WTC11 (cell line): Measurements from ENCODE around the gene PLD1. TPM values are rescaled to one million over a fixed set of nuclear protein-coding genes. Genes with fewer than 3 reads are reported as not detected.

Experiments used
- ATAC-seq: fragments of 200-7000 bp; cut with Tn5 transposase; 2 replicates; pipeline ENCODE4 v1.10.0; 2021; ENCODE audit warnings: mild to moderate bottlenecking, moderate library complexity
- CTCF ChIA-PET: fragments of 300-600 bp; sonication (Branson Sonifier 250); formaldehyde crosslinking; loops from one replicate; lab custom pipeline; 2021; ENCODE audit warnings: antibody characterized with exemption; lab: Charles Lee
- POLR2A ChIA-PET: fragments of 350-600 bp; sonication (Branson Sonifier 250); formaldehyde crosslinking; loops from one replicate; lab custom pipeline; 2021; ENCODE audit warnings: antibody characterized with exemption; lab: Charles Lee
- DNase-seq: peaks from one replicate; pipeline ENCODE4 v3.0.0; 2021; ENCODE audit warnings: low spot score
- H3K27ac Mint-ChIP-seq: 2 replicates; pipeline ENCODE4 v1.8.0; 2021; ENCODE audit warnings: mixed read lengths
- H3K27me3 Mint-ChIP-seq: 2 replicates; pipeline ENCODE4 v1.8.0; 2021; ENCODE audit warnings: low read depth, mild to moderate bottlenecking, moderate library complexity, mixed read lengths
- H3K36me3 Mint-ChIP-seq: 2 replicates; pipeline ENCODE4 v1.8.0; 2021; ENCODE audit warnings: mixed read lengths
- H3K4me1 Mint-ChIP-seq: 2 replicates; pipeline ENCODE4 v1.8.0; 2022; ENCODE audit warnings: mixed read lengths
- H3K4me3 Mint-ChIP-seq: 2 replicates; pipeline ENCODE4 v1.8.0; 2021; ENCODE audit warnings: mild to moderate bottlenecking, moderate library complexity, mixed read lengths
- H3K9me3 Mint-ChIP-seq: 2 replicates; pipeline ENCODE4 v1.8.0; 2021; ENCODE audit warnings: mixed read lengths
- AR ChIP-seq: fragments of 250-450 bp; sonication (Bioruptor Pico); IDR thresholded peaks from 2 replicates; pipeline ENCODE4 v1.9.0; 2021; ENCODE audit warnings: mild to moderate bottlenecking
- ATF2 ChIP-seq: sonication (generic); formaldehyde crosslinking; IDR thresholded peaks from 2 replicates; pipeline ENCODE4 v1.8.1; 2022; ENCODE audit warnings: low read depth, missing genetic modification reagents, borderline replicate concordance
- ERG ChIP-seq: fragments of 250-450 bp; sonication (Bioruptor Pico); IDR thresholded peaks from 2 replicates; pipeline ENCODE4 v1.8.0; 2021; ENCODE audit warnings: mild to moderate bottlenecking
- ESRRA ChIP-seq: sonication (generic); formaldehyde crosslinking; IDR thresholded peaks from 2 replicates; pipeline ENCODE4 v1.8.1; 2022; ENCODE audit warnings: mild to moderate bottlenecking, missing genetic modification reagents, borderline replicate concordance
- ETV6 ChIP-seq: sonication (generic); formaldehyde crosslinking; IDR thresholded peaks from 2 replicates; pipeline ENCODE4 v1.8.1; 2022; ENCODE audit warnings: mild to moderate bottlenecking, missing genetic modification reagents
- FOXK1 ChIP-seq: sonication (generic); formaldehyde crosslinking; IDR thresholded peaks from 2 replicates; pipeline ENCODE4 v1.8.0; 2022; ENCODE audit warnings: mild to moderate bottlenecking, moderate library complexity, missing genetic modification reagents
- GABPB1 ChIP-seq: sonication (generic); formaldehyde crosslinking; IDR thresholded peaks from 2 replicates; pipeline ENCODE4 v1.8.1; 2023; ENCODE audit warnings: mild to moderate bottlenecking, missing genetic modification reagents
- GTF2I ChIP-seq: fragments of 250-450 bp; sonication (Bioruptor Pico); conservative IDR thresholded peaks from 2 replicates; pipeline ENCODE4 v1.4.0; 2021; ENCODE audit warnings: mild to moderate bottlenecking
- HMGXB4 ChIP-seq: sonication (generic); formaldehyde crosslinking; IDR thresholded peaks from 2 replicates; pipeline ENCODE4 v1.8.1; 2023; ENCODE audit warnings: mild to moderate bottlenecking, moderate library complexity, missing genetic modification reagents
- JAZF1 ChIP-seq: fragments of 250-450 bp; sonication (Bioruptor Pico); IDR thresholded peaks from 2 replicates; pipeline ENCODE4 v1.9.0; 2021; ENCODE audit warnings: moderate library complexity, mild to moderate bottlenecking, inconsistent platforms
- RELA ChIP-seq: sonication (generic); formaldehyde crosslinking; IDR thresholded peaks from 2 replicates; pipeline ENCODE4 v1.8.1; 2022; ENCODE audit warnings: missing genetic modification reagents, mild to moderate bottlenecking, borderline replicate concordance
- TEAD1 ChIP-seq: sonication (generic); formaldehyde crosslinking; IDR thresholded peaks from 2 replicates; pipeline ENCODE4 v1.8.0; 2022; ENCODE audit warnings: mild to moderate bottlenecking, missing genetic modification reagents
- ZNF281 ChIP-seq: sonication (generic); formaldehyde crosslinking; IDR thresholded peaks from 2 replicates; pipeline ENCODE4 v1.8.0; 2023; ENCODE audit warnings: mild to moderate bottlenecking, missing genetic modification reagents
- ZNF317 ChIP-seq: sonication (generic); formaldehyde crosslinking; IDR thresholded peaks from 2 replicates; pipeline ENCODE4 v1.8.1; 2023; ENCODE audit warnings: low read depth, mild to moderate bottlenecking, moderate library complexity, missing genetic modification reagents, borderline replicate concordance
- ZNF396 ChIP-seq: fragments of 250-450 bp; sonication (Bioruptor Pico); IDR thresholded peaks from 2 replicates; pipeline ENCODE4 v1.8.0; 2021; ENCODE audit warnings: mild to moderate bottlenecking, moderate library complexity, borderline replicate concordance
- total RNA-seq: library from RNA; stranded (reverse); gene quantifications from 3 replicates; pipeline ENCODE4 v1.2.3, GENCODE V29; 2021

Gene PLD1
- total RNA-seq, 1 experiment from 2014 or later: 4.0 TPM

GRCh38 chr3:171615686-171616085 is 194.6 kb downstream of the PLD1 start:
- Mint-ChIP-seq H3K27me3 (no peaks in the 10 kb centered on the region), H3K27ac (no peak overlapping the region), H3K4me1 (no peaks in the 10 kb centered on the region), H3K9me3 (peaks cover 9% of the 10 kb centered on the region), H3K4me3 (no peak overlapping the region), H3K36me3 (peaks cover 5% of the 10 kb centered on the region; the same call in 1 of the 2 replicates)
- TF ChIP-seq GABPB1 (CRISPR knock-in tag) (no peak), JAZF1 (CRISPR knock-in tag) (no peak), ZNF317 (no peak), RELA (CRISPR knock-in tag) (no peak), TEAD1 (CRISPR knock-in tag) (no peak), ZNF396 (no peak), ZNF281 (no peak), FOXK1 (CRISPR knock-in tag) (no peak), ERG (CRISPR knock-in tag) (no peak), ATF2 (no peak), HMGXB4 (no peak)
- CTCF ChIA-PET: no interaction called here
- POLR2A ChIA-PET: no interaction called here
- ATAC-seq (no peak), DNase-seq (no peak)

GRCh38 chr3:171615281-171615680 is 195.0 kb downstream of the PLD1 start:
- Mint-ChIP-seq H3K4me1 (no peaks in the 10 kb centered on the region), H3K27ac (no peak overlapping the region), H3K36me3 (peaks cover 5% of the 10 kb centered on the region; the same call in 1 of the 2 replicates), H3K27me3 (no peaks in the 10 kb centered on the region)
- ATAC-seq (no peak), DNase-seq (no peak)
- TF ChIP-seq ESRRA (no peak), ETV6 (CRISPR knock-in tag) (no peak), AR (CRISPR knock-in tag) (no peak), GTF2I (no peak)
- TF ChIP-seq, all 79 proteins: peak for 0
- Mint-ChIP-seq H3K9me3 (peaks cover 9% of the 10 kb centered on the region), H3K4me3 (no peak overlapping the region)
- ChIA-PET POLR2A (no interaction called here), CTCF (interaction anchor here (1.2 to 3.1 kb wide), 7 partner anchors 8 to 593 kb away, joined by 3 to 80 read pairs (median 5); no protein-coding TSS in a partner anchor)
